GM20000 (cell line): Measurements from ENCODE around the gene ITGAL.
"Not testable (repeated sequence)": the region's sequence is repeated elsewhere in the genome, so short reads cannot be mapped to it uniquely, and the experiment has no call there.

Experiments
- DNase-seq: peaks from one replicate; pipeline ENCODE4 v3.0.0; 2012; ENCODE audit warnings: low spot score
- TF ChIP-seq, protein P1 (sequence below): IDR thresholded peaks from 2 replicates; pipeline ENCODE4 v1.5.1; 2012; ENCODE audit warnings: mild to moderate bottlenecking, control low read depth; ENCODE audit errors: extremely low read depth, missing control alignments

The ITGAL gene

DNA sequence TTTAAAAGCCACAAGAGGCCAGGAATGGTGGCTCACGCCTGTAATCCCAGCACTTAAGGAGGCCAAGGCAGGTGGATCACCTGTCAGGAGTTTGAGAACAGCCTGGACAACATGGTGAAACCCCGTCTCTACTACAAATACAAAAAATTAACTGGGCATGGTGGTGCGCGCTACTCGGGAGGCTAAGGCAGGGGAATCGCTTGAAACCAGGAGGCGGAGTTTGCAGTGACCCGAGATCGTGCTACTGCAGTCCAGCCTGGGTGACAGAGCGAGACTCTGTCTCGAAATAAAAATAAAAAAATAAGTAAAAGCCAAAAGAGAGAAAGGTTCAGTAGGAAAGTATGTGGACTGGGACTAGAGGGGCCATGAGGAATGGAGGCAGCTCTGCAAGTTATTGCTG is 13.1 kb upstream of the ITGAL start:
- DNase-seq, result no peak
- TF ChIP-seq, protein P1, sequence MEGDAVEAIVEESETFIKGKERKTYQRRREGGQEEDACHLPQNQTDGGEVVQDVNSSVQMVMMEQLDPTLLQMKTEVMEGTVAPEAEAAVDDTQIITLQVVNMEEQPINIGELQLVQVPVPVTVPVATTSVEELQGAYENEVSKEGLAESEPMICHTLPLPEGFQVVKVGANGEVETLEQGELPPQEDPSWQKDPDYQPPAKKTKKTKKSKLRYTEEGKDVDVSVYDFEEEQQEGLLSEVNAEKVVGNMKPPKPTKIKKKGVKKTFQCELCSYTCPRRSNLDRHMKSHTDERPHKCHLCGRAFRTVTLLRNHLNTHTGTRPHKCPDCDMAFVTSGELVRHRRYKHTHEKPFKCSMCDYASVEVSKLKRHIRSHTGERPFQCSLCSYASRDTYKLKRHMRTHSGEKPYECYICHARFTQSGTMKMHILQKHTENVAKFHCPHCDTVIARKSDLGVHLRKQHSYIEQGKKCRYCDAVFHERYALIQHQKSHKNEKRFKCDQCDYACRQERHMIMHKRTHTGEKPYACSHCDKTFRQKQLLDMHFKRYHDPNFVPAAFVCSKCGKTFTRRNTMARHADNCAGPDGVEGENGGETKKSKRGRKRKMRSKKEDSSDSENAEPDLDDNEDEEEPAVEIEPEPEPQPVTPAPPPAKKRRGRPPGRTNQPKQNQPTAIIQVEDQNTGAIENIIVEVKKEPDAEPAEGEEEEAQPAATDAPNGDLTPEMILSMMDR, result no peak

DNA sequence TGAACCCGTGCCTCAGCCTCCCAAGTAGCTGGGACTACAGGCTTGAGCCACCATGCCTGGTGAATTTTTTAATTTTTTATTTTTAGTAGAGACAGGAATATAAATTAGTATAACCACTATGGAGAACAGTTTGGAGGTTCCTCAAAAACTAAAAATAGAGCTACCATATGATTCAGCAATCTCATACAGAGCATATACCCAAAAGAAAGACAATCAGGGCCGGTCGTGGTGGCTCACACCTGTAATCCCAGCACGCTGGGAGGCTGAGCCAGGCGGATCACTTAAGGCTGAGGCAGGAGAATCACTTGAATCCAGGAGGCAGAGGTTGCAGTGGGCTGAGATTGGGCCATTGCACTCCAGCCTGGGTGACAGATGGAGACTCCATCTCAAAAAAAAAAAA is 11.1 kb upstream of the ITGAL start:
- not testable (repeated sequence) for DNase-seq

DNA sequence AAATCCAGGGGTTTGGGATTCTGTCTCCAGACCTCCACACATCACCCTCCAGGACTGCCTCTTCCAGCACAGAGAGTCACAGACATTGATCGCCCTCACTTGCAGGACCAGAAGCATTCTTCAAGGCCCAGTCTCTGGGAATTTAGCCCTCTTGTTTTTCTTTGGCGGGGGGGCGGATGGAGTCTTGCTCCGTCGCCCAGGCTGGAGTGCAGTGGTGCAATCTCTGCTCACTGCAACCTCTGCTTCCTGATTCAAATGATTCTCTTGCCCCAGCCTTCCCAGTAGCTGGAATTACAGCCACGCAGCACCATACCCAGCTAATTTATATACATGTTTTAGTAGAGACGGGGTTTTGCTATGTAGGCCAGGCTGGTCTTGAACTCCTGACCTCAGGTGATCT is 8.5 kb upstream of the ITGAL start:
- TF ChIP-seq, protein P1, result no peak
- no peak for DNase-seq

DNA sequence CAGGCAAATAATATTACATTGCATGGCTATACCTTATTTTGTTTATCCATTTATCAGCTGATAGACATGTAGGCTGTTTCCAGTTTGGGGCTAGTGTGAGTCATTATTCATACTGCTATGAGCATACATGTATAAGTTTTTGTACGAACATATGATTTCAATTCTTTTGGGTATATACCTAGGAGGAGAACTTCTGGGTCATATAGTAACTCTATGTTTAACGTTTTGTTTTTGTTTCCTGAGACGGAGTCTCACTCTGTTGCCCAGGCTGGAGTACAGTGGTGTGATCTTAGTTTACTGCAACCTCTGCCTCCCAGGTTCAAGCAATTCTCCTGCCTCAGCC is 2.4 kb upstream of the ITGAL start:
- TF ChIP-seq, protein P1, result no peak

DNA sequence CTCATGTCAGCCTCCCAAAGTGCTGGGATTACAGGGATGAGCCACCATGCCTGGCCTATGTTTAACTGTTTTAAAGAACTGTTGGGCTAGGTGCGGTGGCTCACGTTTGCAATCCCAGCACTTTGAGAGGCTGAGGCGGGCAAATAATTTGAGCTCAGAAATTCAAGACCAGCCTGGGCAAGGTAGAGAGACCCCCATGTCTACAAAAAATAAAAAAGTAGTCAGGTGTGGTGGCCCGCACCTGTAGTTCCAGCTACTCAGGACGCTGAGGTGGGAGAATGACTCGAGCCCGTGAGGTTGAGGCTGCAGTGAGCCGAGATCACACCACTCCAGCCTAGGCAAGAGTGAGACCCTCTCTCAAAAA is 1.9 kb upstream of the ITGAL start:
- no peak for DNase-seq
- TF ChIP-seq, protein P1, result no peak

More for the DNA sequence above, 2.4 kb upstream of the ITGAL start:
- DNase-seq, result no peak

DNA sequence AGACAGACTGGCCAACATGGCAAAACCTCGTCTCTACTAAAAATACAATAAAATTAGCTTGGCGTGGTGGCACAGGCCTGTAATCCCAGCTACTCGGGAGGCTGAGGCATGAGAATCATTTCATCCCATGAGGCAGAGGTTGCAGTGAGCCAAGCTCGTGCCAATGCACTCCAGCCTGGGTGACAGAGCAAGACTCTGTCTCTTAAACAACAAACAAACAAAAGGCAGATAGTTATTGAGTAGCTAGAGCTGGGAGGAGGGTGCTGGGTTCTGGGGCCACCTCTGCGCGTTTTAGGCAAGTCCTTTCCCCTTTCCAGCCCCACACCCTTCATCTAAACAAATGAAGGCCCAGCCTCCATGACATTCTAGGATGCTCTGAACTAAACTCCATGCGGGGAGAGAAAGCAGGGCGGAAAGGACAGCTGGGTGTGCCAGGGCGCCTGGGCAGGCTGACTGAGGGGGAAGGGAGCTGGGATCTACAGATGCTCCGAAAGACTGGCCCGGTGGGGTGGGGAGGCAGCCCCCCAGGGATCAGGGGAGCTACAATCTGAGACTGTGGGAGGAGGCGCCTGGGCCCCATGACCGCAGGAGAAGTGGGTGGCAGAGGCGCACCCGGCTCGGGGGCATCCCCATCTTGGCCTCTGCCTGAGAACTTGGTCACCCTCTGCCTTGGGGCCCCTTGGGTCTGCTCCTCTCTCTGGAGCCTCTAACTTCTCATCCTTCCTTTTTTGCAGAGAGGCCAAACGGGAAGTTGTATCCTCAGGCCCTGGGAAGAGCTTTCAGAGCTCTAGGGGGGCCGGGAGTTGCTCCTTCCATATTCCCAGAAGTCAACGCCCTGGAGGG is 910 bp downstream of the ITGAL start:
- peak; percentile 82 for DNase-seq
- TF ChIP-seq, protein P1, result no peak

DNA sequence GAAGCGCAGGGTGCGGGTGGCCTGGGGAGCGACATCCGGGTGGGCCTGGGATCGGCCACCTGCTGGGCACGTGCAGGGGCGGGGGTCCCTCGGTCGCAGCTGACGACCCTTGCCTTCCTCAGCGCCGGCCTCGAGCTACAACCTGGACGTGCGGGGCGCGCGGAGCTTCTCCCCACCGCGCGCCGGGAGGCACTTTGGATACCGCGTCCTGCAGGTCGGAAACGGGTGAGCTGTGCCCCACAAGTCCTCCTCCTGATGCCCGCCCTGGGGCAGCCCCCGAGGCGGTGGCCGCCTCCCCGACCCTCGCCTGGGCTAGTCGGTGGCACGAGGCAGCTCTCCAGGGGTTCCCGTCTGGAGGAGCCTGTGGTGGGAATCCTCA is 1.5 kb downstream of the ITGAL start:
- no peak for DNase-seq
- TF ChIP-seq, protein P1, result no peak

DNA sequence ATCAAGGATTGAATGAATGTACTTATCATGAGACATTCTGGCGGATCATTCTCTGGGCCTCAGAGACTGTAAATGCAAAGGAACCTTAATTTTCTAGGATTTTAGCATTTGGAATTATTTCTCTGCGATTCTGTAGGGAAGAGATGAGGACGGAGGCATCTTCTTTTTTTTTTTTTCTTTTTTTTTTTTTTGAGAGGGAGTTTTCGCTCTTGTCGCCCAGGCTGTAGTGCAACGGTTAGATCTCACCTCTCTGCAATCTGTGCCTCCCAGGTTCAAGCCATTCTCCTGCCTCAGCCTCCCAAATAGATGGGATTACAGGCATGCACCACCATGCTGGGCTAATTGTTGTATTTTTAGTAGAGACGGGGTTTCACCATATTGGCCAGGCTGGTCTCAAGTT is 2.1 kb downstream of the ITGAL start:
- TF ChIP-seq, protein P1, result no peak
- no peak for DNase-seq
